GM13977 (cell line): Measurements from ENCODE around the gene ISYNA1.
A peak's percentile ranks its signal among the peaks of the same experiment; 100 is the strongest.

Source experiments
- DNase-seq: peaks from one replicate; pipeline ENCODE4 v3.0.0; 2012; ENCODE audit warnings: low spot score
- in situ Hi-C: fragments of 300-500 bp; cut with MboI; formaldehyde crosslinking; loops from one replicate; pipeline ENCODE4 v1.12.0; 2022; ENCODE audit warnings: low sequenced_read_pairs, low pct_unique_long_range_greater_than_20kb, mixed read lengths, inconsistent platforms; ENCODE audit not compliant: unreplicated experiment
- TF ChIP-seq, protein P1 (sequence below): IDR thresholded peaks from 2 replicates; pipeline ENCODE4 v1.5.1; 2012; ENCODE audit warnings: mild to moderate bottlenecking, control low read depth; ENCODE audit not compliant: insufficient read depth; ENCODE audit errors: extremely low read depth, missing control alignments

The ISYNA1 gene

DNA sequence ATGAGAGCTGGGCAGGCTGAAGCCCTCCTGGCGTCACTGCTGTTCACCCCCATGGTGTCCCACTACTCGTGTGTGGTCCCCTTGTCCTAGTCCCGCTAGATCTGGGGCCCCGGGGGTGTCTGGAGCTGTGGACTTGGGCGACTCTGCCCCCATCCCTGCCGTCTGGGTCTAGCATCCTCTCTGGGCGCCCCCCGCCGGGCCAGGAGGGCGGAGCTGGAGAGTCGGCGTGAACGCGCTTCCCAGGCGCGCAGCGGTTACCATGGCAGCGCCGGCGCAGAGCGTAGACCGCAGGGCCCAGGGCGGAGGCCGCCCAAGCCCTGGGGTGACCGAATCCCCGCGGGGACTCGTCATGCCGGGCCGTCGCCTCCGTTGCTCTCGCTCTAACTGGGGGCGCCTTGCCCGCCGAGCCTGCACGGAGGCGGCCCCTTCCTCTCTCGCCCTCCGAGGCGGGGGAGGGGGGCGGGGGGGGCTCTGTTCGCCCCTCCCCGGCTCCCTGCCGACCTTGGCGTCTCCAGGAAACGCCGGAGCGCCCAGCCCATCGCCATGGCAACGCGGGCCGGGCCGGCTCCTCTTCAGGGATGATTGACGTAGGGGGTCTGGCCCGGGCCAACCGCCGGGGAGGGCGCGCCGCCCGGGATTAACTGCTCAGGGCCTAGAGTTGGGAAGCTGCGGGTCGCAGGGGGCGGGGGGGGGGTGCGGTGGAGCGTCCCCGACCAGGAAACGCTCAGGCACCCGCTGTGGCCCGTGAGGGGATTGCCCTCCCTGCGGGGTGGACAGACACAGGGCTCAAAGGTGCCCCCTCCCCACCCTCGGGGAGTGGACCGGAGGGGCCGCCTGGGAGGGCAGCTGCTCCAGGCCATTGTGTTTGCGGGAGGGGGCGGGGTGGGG lies 8.9 kb downstream of the ISYNA1 start:
- in situ Hi-C loops = no loop called here
- peak; percentile 97 for DNase-seq
- TF ChIP-seq, protein P1, sequence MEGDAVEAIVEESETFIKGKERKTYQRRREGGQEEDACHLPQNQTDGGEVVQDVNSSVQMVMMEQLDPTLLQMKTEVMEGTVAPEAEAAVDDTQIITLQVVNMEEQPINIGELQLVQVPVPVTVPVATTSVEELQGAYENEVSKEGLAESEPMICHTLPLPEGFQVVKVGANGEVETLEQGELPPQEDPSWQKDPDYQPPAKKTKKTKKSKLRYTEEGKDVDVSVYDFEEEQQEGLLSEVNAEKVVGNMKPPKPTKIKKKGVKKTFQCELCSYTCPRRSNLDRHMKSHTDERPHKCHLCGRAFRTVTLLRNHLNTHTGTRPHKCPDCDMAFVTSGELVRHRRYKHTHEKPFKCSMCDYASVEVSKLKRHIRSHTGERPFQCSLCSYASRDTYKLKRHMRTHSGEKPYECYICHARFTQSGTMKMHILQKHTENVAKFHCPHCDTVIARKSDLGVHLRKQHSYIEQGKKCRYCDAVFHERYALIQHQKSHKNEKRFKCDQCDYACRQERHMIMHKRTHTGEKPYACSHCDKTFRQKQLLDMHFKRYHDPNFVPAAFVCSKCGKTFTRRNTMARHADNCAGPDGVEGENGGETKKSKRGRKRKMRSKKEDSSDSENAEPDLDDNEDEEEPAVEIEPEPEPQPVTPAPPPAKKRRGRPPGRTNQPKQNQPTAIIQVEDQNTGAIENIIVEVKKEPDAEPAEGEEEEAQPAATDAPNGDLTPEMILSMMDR = peak; percentile 7

DNA sequence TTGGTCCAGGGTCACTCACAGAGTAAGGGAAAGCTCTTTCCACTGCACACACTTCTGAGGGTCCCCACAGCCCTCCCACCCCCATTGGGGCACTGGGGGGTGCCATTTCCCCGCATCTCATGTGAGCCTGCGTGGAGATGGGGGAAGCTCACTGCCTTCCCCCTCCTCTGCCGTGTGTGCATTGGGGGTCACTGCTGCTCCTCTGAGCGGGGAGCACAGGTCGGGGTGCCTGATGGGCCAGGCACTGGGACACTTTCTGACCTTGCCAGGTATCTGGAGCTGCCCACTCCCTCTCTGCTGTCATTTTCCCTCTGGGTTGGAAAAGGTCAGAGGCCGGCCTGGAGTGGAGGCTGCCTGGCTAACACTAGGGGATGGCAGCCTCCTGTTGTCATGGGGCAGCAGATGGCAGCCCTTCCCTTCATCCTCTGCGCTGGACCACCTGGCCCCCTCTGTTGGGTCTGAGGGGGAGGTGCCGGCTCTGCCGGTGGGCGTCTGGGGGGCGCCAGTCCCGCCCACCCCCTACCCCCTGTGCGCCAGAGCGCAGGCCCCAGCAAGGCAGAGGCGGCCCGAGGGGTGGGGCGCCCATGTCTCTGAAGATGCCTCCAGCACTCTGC lies 9.7 kb downstream of the ISYNA1 start:
- DNase-seq = no peak
- in situ Hi-C loops = no loop called here
- TF ChIP-seq, protein P1 = no peak

DNA sequence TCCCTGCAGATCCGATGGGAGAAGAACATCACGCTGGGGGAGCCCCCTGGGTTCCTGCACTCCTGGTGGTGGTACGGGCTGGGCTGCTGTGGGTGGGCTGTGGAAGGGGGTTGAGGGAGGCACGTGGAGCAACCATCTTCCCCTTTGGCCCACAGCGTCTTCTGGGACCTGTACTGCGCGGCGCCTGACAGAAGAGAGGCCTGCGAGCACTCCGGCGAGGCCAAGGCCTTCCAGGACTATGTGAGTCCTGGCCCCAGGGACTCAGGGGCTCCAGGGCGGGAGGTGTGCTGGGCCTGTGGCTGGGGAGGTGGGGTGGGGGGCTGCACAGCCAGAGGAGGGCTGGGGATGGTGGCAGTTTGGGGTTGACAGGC lies 10.2 kb downstream of the ISYNA1 start:
- in situ Hi-C loops = no loop called here
- DNase-seq = no peak
- TF ChIP-seq, protein P1 = no peak

DNA sequence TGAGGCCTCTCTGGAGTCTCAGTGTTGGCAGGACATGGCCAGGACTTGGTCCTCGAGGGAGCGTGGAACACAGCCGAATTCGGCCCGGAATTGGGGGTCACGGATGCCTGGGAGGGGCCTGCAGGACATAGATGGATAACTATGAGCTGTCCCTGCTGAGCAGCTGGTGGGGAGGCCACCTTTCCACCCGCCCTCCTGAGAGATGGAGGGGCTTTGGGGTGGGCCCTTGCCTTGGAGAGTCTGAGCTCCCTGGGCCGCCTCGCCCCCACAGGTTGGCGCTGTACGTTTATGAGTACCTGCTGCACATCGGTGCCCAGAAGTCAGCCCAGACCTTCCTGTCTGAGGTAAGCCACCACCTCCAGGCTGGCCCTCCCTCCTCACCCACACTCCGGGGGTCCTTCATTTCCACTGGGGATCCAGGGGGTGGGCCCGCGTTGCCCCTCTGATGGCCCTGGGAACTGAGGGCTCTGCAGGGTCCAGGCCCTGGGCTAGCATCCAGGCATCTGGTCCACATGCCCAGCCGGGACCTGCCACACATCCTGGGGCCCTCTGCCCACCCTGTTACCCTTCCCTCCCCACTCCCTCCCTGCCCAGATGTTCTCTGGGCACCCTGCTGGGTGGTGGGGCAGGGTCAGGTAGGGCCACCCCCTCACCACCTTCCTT lies 10.7 kb downstream of the ISYNA1 start:
- DNase-seq = no peak
- in situ Hi-C loops = no loop called here
- TF ChIP-seq, protein P1 = no peak

DNA sequence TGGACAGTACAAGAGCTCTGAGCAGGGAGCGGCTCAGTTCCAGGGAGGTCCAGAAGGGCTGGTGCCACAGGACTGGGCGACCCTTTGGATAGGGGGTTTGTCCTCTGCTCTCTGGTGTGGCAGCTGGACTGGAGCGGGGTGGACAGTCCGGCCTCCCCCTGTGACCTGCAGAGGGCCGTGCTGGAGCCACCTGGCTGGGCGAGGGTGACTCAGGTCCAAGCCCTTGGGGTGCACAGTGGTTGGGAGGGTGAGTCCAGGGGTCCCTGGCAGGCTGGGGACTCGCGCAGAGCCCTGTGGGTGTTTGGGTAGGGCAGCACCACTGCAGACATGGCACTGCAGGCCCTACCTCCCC lies 11.5 kb downstream of the ISYNA1 start:
- TF ChIP-seq, protein P1 = no peak
- no peak for DNase-seq
- in situ Hi-C loops = no loop called here

DNA sequence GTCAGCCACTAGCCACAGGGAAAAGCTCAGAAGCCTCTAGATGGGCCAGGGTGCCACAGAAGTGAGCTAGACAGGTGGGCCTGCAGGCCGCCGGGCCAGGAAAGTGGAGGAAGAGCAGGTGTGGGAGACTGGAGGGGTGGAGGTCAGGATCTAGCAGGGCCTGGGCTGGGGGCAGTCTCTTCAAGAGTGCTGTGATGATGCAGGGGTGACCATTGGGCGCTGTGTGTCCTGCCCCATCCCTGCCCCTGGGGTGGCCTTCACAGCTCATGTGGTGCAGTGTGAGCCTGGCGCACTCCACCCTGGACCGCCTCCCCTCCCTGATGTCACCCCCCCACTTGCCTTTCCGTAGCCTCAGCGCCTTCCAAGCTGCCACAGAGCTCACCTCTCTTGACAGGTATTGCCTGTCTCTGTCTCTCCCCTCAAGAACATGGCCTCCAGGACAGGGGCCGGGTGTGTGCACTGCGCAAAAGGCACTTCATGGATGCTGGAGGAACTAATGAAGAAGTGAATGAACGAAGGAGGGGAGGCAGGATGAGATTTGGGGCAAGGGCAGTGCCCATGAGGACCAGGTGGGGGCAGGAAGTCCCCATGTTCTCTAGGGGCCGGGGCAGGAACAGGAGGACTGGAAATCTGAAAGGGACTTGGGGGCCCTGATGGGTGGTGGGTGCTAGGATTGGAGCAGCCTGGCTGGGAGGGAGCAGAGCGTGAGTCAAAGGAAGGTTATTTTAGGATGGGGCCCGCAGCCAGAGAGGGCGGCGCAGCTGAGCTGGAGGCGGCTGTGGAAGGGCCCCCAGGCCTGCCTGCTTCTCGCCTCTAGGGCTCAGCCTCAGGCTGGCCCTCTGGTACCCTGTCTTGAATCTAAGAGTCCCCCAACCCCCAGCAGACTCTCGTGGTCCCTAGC lies 12.2 kb downstream of the ISYNA1 start:
- TF ChIP-seq, protein P1 = no peak
- in situ Hi-C loops = no loop called here
- no peak for DNase-seq
